Measurements from ENCODE around the gene FAM124A. TPM values are rescaled to one million over a fixed set of nuclear protein-coding genes. Genes with fewer than 3 reads are reported as not detected.
"Not testable (repeated sequence)": the region's sequence is repeated elsewhere in the genome, so short reads cannot be mapped to it uniquely, and the experiment has no call there.

Gene FAM124A
- total RNA-seq, 1 experiment from 2014 or later, result 0.12 TPM

DNA sequence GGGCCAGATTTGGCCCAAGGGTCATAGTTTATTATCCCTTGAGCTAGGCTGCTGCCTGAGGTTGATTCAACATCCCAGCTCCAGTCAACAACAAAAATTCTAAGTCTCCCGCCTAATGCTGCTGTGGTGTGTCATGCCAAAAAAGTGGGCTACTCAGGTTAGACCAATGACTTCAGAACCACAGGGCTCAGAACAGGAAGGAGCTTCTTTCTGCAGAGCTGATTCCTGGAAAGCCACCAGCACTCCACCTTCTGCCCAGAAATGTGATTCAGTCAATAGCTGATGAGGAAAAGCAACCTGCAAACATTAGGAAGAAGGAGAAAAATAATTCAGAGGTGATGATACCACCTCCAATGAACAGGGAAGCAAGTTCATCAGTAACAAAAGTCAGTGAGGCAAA, 61.2 kb downstream of the FAM124A start:
- no peak for DNase-seq (ENCODE audit: unreplicated experiment)
- Mint-ChIP-seq H3K36me3 (ENCODE audit: insufficient read depth, unreplicated experiment) (no peaks in the 10 kb centered on the region), H3K4me3 (ENCODE audit: unreplicated experiment) (no peak overlapping the region), H3K9me3 (ENCODE audit: unreplicated experiment) (no peaks in the 10 kb centered on the region), H3K27me3 (ENCODE audit: insufficient read depth, unreplicated experiment) (no peaks in the 10 kb centered on the region), H3K27ac (ENCODE audit: low read depth, unreplicated experiment) (no peak overlapping the region), H3K4me1 (ENCODE audit: insufficient read depth, unreplicated experiment) (no peaks in the 10 kb centered on the region)
- BruUV-seq (replicated peaks), result no TSS peak
- ChIA-PET CTCF (interaction anchor here (0.6 to 2.3 kb wide), 2 partner anchors 64 to 158 kb away, joined by 3 to 8 read pairs; no protein-coding TSS in a partner anchor), POLR2A (no interaction called here)
- intact Hi-C loops (cut with micrococcal nuclease), result loop anchor here (10.0 kb wide), 1 partner anchor 511 kb away; no protein-coding TSS in a partner anchor
- TF ChIP-seq, protein P1, sequence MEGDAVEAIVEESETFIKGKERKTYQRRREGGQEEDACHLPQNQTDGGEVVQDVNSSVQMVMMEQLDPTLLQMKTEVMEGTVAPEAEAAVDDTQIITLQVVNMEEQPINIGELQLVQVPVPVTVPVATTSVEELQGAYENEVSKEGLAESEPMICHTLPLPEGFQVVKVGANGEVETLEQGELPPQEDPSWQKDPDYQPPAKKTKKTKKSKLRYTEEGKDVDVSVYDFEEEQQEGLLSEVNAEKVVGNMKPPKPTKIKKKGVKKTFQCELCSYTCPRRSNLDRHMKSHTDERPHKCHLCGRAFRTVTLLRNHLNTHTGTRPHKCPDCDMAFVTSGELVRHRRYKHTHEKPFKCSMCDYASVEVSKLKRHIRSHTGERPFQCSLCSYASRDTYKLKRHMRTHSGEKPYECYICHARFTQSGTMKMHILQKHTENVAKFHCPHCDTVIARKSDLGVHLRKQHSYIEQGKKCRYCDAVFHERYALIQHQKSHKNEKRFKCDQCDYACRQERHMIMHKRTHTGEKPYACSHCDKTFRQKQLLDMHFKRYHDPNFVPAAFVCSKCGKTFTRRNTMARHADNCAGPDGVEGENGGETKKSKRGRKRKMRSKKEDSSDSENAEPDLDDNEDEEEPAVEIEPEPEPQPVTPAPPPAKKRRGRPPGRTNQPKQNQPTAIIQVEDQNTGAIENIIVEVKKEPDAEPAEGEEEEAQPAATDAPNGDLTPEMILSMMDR (IDR thresholded peaks at IDR 0.05; ENCODE audit: unreplicated experiment), result no peak

DNA sequence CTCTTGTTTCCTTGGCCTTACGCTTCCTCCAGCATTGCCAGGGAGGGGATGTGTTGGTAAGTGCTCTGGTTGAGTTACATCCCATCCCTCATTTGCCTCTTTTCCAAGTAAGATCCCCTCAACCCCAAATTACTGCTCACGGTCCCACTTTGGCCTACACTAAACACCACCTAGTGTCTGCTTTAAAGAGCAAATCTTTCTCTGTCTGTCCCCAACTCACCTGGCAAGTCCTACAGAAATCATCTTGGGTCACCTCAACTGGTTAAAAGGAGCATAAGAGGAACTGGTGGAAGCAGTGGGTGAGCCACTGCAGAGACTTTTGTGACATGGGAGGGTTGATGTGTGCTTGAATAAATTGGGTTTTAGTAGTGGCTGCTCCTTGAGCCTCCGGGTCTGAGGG, 62.1 kb downstream of the FAM124A start:
- Mint-ChIP-seq H3K36me3 (ENCODE audit: insufficient read depth, unreplicated experiment) (no peaks in the 10 kb centered on the region), H3K4me3 (ENCODE audit: unreplicated experiment) (no peak overlapping the region), H3K27me3 (ENCODE audit: insufficient read depth, unreplicated experiment) (no peaks in the 10 kb centered on the region), H3K27ac (ENCODE audit: low read depth, unreplicated experiment) (no peak overlapping the region), H3K4me1 (ENCODE audit: insufficient read depth, unreplicated experiment) (no peaks in the 10 kb centered on the region), H3K9me3 (ENCODE audit: unreplicated experiment) (no peaks in the 10 kb centered on the region)
- DNase-seq (ENCODE audit: unreplicated experiment), result no peak
- TF ChIP-seq, protein P1 (IDR thresholded peaks at IDR 0.05; ENCODE audit: unreplicated experiment), result no peak
- BruUV-seq (replicated peaks), result no TSS peak
- ChIA-PET POLR2A (no interaction called here), CTCF (interaction anchor here (0.6 to 6.7 kb wide), 11 partner anchors 11 to 1282 kb away, joined by 3 to 195 read pairs (median 4); no protein-coding TSS in a partner anchor)
- intact Hi-C loops (cut with micrococcal nuclease), result loop anchor here (10.0 kb wide), 1 partner anchor 510 kb away; no protein-coding TSS in a partner anchor

DNA sequence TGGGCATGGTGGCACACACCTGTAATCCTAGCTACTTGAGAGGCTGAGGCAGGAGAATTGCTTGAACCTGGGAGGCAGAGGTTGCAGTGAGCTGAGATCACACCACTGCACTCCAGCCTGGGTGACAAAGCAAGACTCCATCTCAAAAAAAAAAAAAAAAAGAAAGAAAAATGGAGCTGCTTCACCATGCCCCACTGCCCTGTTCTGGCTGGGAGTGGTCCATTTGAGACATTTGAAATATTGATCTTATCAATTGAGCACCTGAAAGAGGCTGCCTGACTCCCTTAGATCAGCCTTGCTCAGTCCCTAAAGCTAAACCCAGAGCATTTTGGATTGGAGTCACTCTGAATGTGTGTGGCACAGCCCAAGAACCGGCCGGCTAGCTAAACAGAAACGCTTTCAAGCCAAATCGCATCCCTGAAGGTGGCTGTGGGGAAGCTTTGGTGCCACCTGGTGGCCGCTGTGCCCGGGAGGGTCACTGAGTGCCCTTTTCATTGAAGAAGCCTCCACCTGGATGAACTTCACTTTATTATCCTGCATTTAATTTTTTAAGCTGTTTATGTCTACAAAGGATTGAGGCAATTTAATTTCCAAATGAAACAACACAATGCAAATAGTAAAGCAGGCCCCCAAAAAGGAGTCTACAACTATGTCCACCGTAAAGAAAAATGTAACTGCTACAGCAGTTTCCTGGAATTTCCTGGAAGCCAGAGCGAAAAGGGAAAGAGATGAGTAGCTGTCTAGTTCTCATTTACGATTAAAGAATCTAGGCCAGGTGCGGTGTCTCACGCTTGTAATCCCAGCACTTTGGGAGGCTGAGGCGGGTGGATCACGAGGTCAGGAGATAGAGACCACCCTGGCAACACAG, 64.2 kb downstream of the FAM124A start:
- Mint-ChIP-seq H3K27me3 (ENCODE audit: insufficient read depth, unreplicated experiment) (no peaks in the 10 kb centered on the region), H3K36me3 (ENCODE audit: insufficient read depth, unreplicated experiment) (no peaks in the 10 kb centered on the region), H3K27ac (ENCODE audit: low read depth, unreplicated experiment) (no peak overlapping the region), H3K4me3 (ENCODE audit: unreplicated experiment) (no peak overlapping the region), H3K4me1 (ENCODE audit: insufficient read depth, unreplicated experiment) (no peaks in the 10 kb centered on the region), H3K9me3 (ENCODE audit: unreplicated experiment) (no peaks in the 10 kb centered on the region)
- TF ChIP-seq, protein P1 (IDR thresholded peaks at IDR 0.05; ENCODE audit: unreplicated experiment), result peak; percentile 85
- no TSS peak for BruUV-seq (replicated peaks)
- ChIA-PET POLR2A (interaction anchor here (1.0 to 1.2 kb wide), 3 partner anchors 35 to 161 kb away, joined by 3 to 4 read pairs (median 3); no protein-coding TSS in a partner anchor), CTCF (interaction anchor here (0.5 to 6.7 kb wide), 68 partner anchors 9 to 1848 kb away, joined by 3 to 195 read pairs (median 5); no protein-coding TSS in a partner anchor)
- peak; percentile 76 for DNase-seq (ENCODE audit: unreplicated experiment)
- intact Hi-C loops (cut with micrococcal nuclease), result loop anchor here (1.0 to 10.0 kb wide), 5 partner anchors 64 to 841 kb away; partner anchors contain the start of genes FAM124A and NEK5

DNA sequence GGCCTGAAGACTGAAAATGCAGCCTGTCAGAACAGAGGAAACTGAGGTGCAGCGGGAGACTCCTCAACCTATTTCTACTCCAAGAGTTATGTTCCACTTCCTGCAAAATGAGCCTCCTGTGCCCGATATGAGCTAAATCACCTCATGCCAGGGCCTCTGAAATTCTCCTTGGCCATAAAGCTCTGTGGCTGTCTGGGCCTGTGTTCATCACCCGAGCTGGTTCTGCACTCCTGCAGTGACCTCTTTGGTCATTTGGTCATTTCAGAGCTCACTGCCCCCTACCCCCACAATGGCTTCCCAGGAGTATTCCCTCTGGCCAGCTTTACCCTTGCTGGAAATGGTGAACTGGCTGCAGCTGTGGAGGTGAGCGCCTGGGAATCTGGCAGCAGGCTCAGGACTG, 65.6 kb downstream of the FAM124A start:
- POLR2A ChIA-PET, result interaction anchor here (1.8 kb wide), 1 partner anchor 139 kb away, joined by 7 read pairs; no protein-coding TSS in a partner anchor
- Mint-ChIP-seq H3K27ac (ENCODE audit: low read depth, unreplicated experiment) (no peak overlapping the region), H3K9me3 (ENCODE audit: unreplicated experiment) (no peaks in the 10 kb centered on the region), H3K4me3 (ENCODE audit: unreplicated experiment) (no peak overlapping the region), H3K36me3 (ENCODE audit: insufficient read depth, unreplicated experiment) (no peaks in the 10 kb centered on the region), H3K4me1 (ENCODE audit: insufficient read depth, unreplicated experiment) (no peaks in the 10 kb centered on the region), H3K27me3 (ENCODE audit: insufficient read depth, unreplicated experiment) (no peaks in the 10 kb centered on the region)
- DNase-seq (ENCODE audit: unreplicated experiment), result no peak
- CTCF ChIA-PET, result interaction anchor here (0.5 to 6.7 kb wide), 25 partner anchors 8 to 580 kb away, joined by 3 to 195 read pairs (median 10); no protein-coding TSS in a partner anchor
- TF ChIP-seq, protein P1 (IDR thresholded peaks at IDR 0.05; ENCODE audit: unreplicated experiment), result no peak
- BruUV-seq (replicated peaks), result no TSS peak
- intact Hi-C loops (cut with micrococcal nuclease), result loop anchor here (5.0 to 10.0 kb wide), 2 partner anchors 507 to 840 kb away; partner anchors contain the start of gene NEK5

DNA sequence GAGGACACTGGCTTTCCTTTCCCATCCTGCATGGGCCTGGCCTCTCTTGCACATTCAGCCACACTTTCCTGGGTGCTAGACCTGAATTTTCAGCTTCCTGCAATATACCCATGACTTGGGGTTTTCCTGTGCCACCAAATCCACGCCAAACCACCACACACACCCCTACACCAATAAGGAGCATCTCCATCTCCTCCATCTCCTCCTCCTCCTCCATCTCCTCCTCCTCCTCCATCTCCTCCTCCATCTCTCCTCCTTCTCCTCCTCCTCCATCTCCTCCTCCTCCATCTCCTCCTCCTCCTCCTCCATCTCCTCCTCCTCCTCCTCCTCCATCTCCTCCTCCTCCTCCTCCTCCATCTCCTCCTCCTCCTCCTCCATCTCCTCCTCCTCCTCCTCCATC, 66.1 kb downstream of the FAM124A start:
- not testable (repeated sequence) for H3K27me3 Mint-ChIP-seq (ENCODE audit: insufficient read depth, unreplicated experiment); BruUV-seq (replicated peaks); H3K27ac Mint-ChIP-seq (ENCODE audit: low read depth, unreplicated experiment); H3K4me1 Mint-ChIP-seq (ENCODE audit: insufficient read depth, unreplicated experiment); H3K36me3 Mint-ChIP-seq (ENCODE audit: insufficient read depth, unreplicated experiment); H3K4me3 Mint-ChIP-seq (ENCODE audit: unreplicated experiment); DNase-seq (ENCODE audit: unreplicated experiment); H3K9me3 Mint-ChIP-seq (ENCODE audit: unreplicated experiment)
- CTCF ChIA-PET, result interaction anchor here (0.6 to 6.7 kb wide), 16 partner anchors 8 to 509 kb away, joined by 3 to 195 read pairs (median 10); no protein-coding TSS in a partner anchor
- intact Hi-C loops (cut with micrococcal nuclease), result loop anchor here (5.0 to 10.0 kb wide), 2 partner anchors 507 to 839 kb away; partner anchors contain the start of gene NEK5
- POLR2A ChIA-PET, result interaction anchor here (1.8 kb wide), 1 partner anchor 139 kb away, joined by 7 read pairs; no protein-coding TSS in a partner anchor
